ENCODE data around the gene CBLN3.

GRCh38 chr14:24432259-24433131 lies 3.0 kb upstream of the CBLN3 start:
- TF ChIP-seq POLR2AphosphoS5 (IDR thresholded peaks at IDR 0.05; ENCODE audit: low read depth, low read length) (no peak; the same call in 1 of the 2 replicates), CTCF (IDR thresholded peaks at IDR 0.05 in 2 of 3, conservative IDR thresholded peaks at IDR 0.05 in 1 of 3; ENCODE audit: borderline replicate concordance in 1 of 3, insufficient read depth in 1 of 3, low read depth in 2 of 3, low read length in 2 of 3) (no peak), ZNF274 (IDR thresholded peaks at IDR 0.05; ENCODE audit: low read depth, low read length) (no peak), POLR2A (IDR thresholded peaks at IDR 0.05; ENCODE audit: borderline replicate concordance, extremely low read depth, insufficient read depth, insufficient read length) (no peak), ZFX (IDR thresholded peaks at IDR 0.05) (no peak), YY1 (IDR thresholded peaks at IDR 0.05; ENCODE audit: extremely low read depth, insufficient replicate concordance, low read depth, low read length) (no peak), ZBTB33 (IDR thresholded peaks at IDR 0.05; ENCODE audit: extremely low read depth, insufficient replicate concordance, low read length) (no peak), RAD21 (IDR thresholded peaks at IDR 0.05; ENCODE audit: low read depth) (no peak)
